ENCODE measurements around the gene APPBP2.

- TF ChIP-seq GATA2 (IDR thresholded peaks at IDR 0.05; ENCODE audit: low read depth, low read length) (no peak), GATA3 (IDR thresholded peaks at IDR 0.05; ENCODE audit: low read depth, low read length) (no peak)
Measured at GRCh38 chr17:60573236-60574051, 47.4 kb upstream of the APPBP2 start.

Measured in SH-SY5Y (cell line).